A549 (cell line): Measurements from ENCODE around the gene CSTPP1. TPM values are rescaled to one million over a fixed set of nuclear protein-coding genes. Genes with fewer than 3 reads are reported as not detected.

Experiments used
- ATAC-seq, 2 experiments: fragments of 200-7000 bp in 1 of 2; fragments of >200 bp in 1 of 2; cut with Nextera tagmentation in 1 of 2; cut with Tn5 transposase in 1 of 2; 3 replicates each; pipeline versions ENCODE4 v1.8.0 to v1.9.1; 2018 to 2020; ENCODE audit warnings: mild to moderate bottlenecking in 1 of 2, moderate library complexity in 1 of 2
- CTCF ChIA-PET: fragments of 300-600 bp; sonication (Branson Sonifier 250); formaldehyde crosslinking; extraction: SDS; loops from one replicate; lab custom pipeline; 2021; ENCODE audit warnings: antibody characterized with exemption, inconsistent platforms; lab: Yijun Ruan, JAX
- POLR2A ChIA-PET: fragments of 350-600 bp; formaldehyde crosslinking; extraction: SDS; loops from one replicate; lab custom pipeline; 2021; ENCODE audit warnings: antibody characterized with exemption, inconsistent platforms; lab: Yijun Ruan, JAX
- DNase-seq, 2 experiments: peaks; one replicate each; pipeline versions ENCODE4 v3.0.0 to v3.0.0-alpha.2; 2011 to 2016; ENCODE audit warnings: low read depth in 1 of 2, low spot score in 1 of 2
- FAIRE-seq: peaks from 2 replicates; lab custom pipeline; 2011; peaks lifted over from hg19 to GRCh38; lab: Jason Lieb, UNC
- H3K27ac ChIP-seq, 2 experiments: fragments of >200 bp; sonication (Bioruptor Twin); formaldehyde crosslinking; 3 replicates each; pipeline ENCODE4 v1.5.1; 2016 to 2017
- H3K4me1 ChIP-seq: fragments of >200 bp; sonication (Bioruptor Twin); formaldehyde crosslinking; 3 replicates; pipeline ENCODE4 v1.6.1; 2016
- H3K4me2 ChIP-seq: fragments of >200 bp; sonication (Bioruptor Twin); formaldehyde crosslinking; 3 replicates; pipeline ENCODE4 v1.6.1; 2016
- H3K4me3 ChIP-seq: fragments of >200 bp; sonication (Bioruptor Twin); formaldehyde crosslinking; 3 replicates; pipeline ENCODE4 v1.5.1; 2016
- H3K9me3 ChIP-seq: fragments of >200 bp; sonication (Bioruptor Twin); formaldehyde crosslinking; 3 replicates; pipeline ENCODE4 v1.6.1; 2016
- ATOH8 ChIP-seq: fragments of 250-450 bp; sonication (Bioruptor Pico); IDR thresholded peaks from 2 replicates; pipeline ENCODE4 v1.5.0; 2020; ENCODE audit warnings: low read depth, mild to moderate bottlenecking, moderate library complexity
- BCL3 ChIP-seq: fragments of >200 bp; sonication (Bioruptor Twin); formaldehyde crosslinking; IDR thresholded peaks from 3 replicates; pipeline ENCODE4 v1.6.1; 2016
- CBX2 ChIP-seq: fragments of 200-600 bp; sonication (generic); IDR thresholded peaks from 2 replicates; pipeline ENCODE4 v1.6.1; 2016; ENCODE audit warnings: low read depth, mild to moderate bottlenecking, borderline replicate concordance
- CBX8 ChIP-seq: fragments of 200-600 bp; sonication (generic); IDR thresholded peaks from 2 replicates; pipeline ENCODE4 v1.6.1; 2016
- CEBPB ChIP-seq, 2 experiments: fragments of >200 bp in 1 of 2; sonication (Bioruptor Twin) in 1 of 2; formaldehyde crosslinking in 1 of 2; IDR thresholded peaks; 2 replicates each; pipeline ENCODE4 v1.6.1; 2012 to 2016
- CHD4 ChIP-seq: fragments of 200-600 bp; sonication (generic); IDR thresholded peaks from 2 replicates; pipeline ENCODE4 v1.6.1; 2016; ENCODE audit warnings: antibody characterized with exemption, mild to moderate bottlenecking, borderline replicate concordance
- CTCF ChIP-seq: fragments of >200 bp; sonication (Bioruptor Twin); formaldehyde crosslinking; IDR thresholded peaks from 3 replicates; pipeline ENCODE4 v1.5.1; 2016
- EHMT2 ChIP-seq: fragments of 200-600 bp; sonication (generic); IDR thresholded peaks from 2 replicates; pipeline ENCODE4 v1.6.1; 2016; ENCODE audit warnings: antibody characterized with exemption, low read depth, mild to moderate bottlenecking, moderate library complexity
- EP300 ChIP-seq, 2 experiments: fragments of >200 bp; sonication (Bioruptor Twin); formaldehyde crosslinking; IDR thresholded peaks; 2 replicates in 1 of 2; 3 replicates in 1 of 2; pipeline ENCODE4 v1.6.1; 2016 to 2017
- FOSL2 ChIP-seq, 2 experiments: fragments of 450-650 bp in 1 of 2; fragments of >200 bp in 1 of 2; sonication (Bioruptor Twin) in 1 of 2; formaldehyde crosslinking; IDR thresholded peaks; 2 replicates each; pipeline versions ENCODE4 v1.5.0 to v1.6.1; 2016 to 2020; ENCODE audit warnings: mild to moderate bottlenecking in 1 of 2, moderate library complexity in 1 of 2
- FOXS1 ChIP-seq: fragments of 250-450 bp; sonication (Bioruptor Pico); IDR thresholded peaks from 2 replicates; pipeline ENCODE4 v1.5.0; 2020; ENCODE audit warnings: mild to moderate bottlenecking, moderate library complexity
- HDAC2 ChIP-seq: fragments of 200-600 bp; sonication (generic); IDR thresholded peaks from 2 replicates; pipeline ENCODE4 v1.6.1; 2016
- HOXB13 ChIP-seq: fragments of 250-450 bp; sonication (Bioruptor Pico); IDR thresholded peaks from 2 replicates; pipeline ENCODE4 v1.5.0; 2020; ENCODE audit warnings: low read depth, mild to moderate bottlenecking, moderate library complexity
- JUN ChIP-seq, 2 experiments: fragments of >200 bp; sonication (Bioruptor Twin); formaldehyde crosslinking; IDR thresholded peaks; 2 replicates in 1 of 2; 3 replicates in 1 of 2; pipeline ENCODE4 v1.6.1; 2016 to 2017
- JUNB ChIP-seq: fragments of >200 bp; sonication (Bioruptor Twin); formaldehyde crosslinking; IDR thresholded peaks from 2 replicates; pipeline ENCODE4 v1.6.1; 2016
- KDM5A ChIP-seq: fragments of 200-600 bp; sonication (generic); IDR thresholded peaks from 2 replicates; pipeline ENCODE4 v1.6.1; 2016; ENCODE audit warnings: antibody characterized with exemption, mild to moderate bottlenecking
- MAFK ChIP-seq: fragments of 450-650 bp; IDR thresholded peaks from 2 replicates; pipeline ENCODE4 v1.6.1; 2014; ENCODE audit not compliant: partially characterized antibody
- POLR2AphosphoS2 ChIP-seq: conservative IDR thresholded peaks from 2 replicates; pipeline ENCODE4 v1.6.1; 2012; ENCODE audit warnings: low read length, improper control_type of control experiment, inconsistent platforms
- RCOR1 ChIP-seq: fragments of 150-350 bp; IDR thresholded peaks from 2 replicates; pipeline ENCODE4 v1.6.1; 2014; ENCODE audit warnings: antibody characterized with exemption, low read length, low read depth
- RFX5 ChIP-seq: fragments of 450-650 bp; IDR thresholded peaks from 2 replicates; pipeline ENCODE4 v1.7.1; 2014; ENCODE audit warnings: antibody characterized with exemption, mild to moderate bottlenecking, moderate library complexity
- RNF2 ChIP-seq: fragments of 200-600 bp; sonication (generic); IDR thresholded peaks from 2 replicates; pipeline ENCODE4 v1.6.1; 2016; ENCODE audit warnings: low read depth, mild to moderate bottlenecking, antibody characterized with exemption, moderate library complexity, borderline replicate concordance
- SREBF2 ChIP-seq: fragments of 450-650 bp; IDR thresholded peaks from 2 replicates; pipeline ENCODE4 v1.6.1; 2014; ENCODE audit warnings: mild to moderate bottlenecking, moderate library complexity
- TFCP2L1 ChIP-seq: fragments of 250-450 bp; sonication (Bioruptor Pico); IDR thresholded peaks from 2 replicates; pipeline ENCODE4 v1.5.0; 2021; ENCODE audit warnings: mild to moderate bottlenecking
- ZFP36 ChIP-seq: fragments of 450-650 bp; IDR thresholded peaks from 2 replicates; pipeline ENCODE4 v1.6.1; 2014; ENCODE audit warnings: borderline replicate concordance; ENCODE audit not compliant: partially characterized antibody
- ZSCAN20 ChIP-seq: fragments of 250-450 bp; sonication (Bioruptor Pico); IDR thresholded peaks from 2 replicates; pipeline ENCODE4 v1.8.0; 2022; ENCODE audit warnings: mild to moderate bottlenecking, moderate library complexity
- WGBS: methylation state at CpG from one replicate; pipeline ENCODE4 v1.1.6; 2017; ENCODE audit errors: missing lambda C conversion rate; 5-methylcytosine and 5-hydroxymethylcytosine counted together
- polyA plus RNA-seq, 4 experiments: library from polyadenylated mRNA; depleted of rRNA in 3 of 4; stranded (reverse); fragments of >200 nt; fragmentation: RNase III in 1 of 4; extraction: RNeasy Plus Mini Kit Qiagen cat#74134 plus additional on column Dnase treatment in 1 of 4; gene quantifications; 2 replicates in 3 of 4; 3 replicates in 1 of 4; pipeline ENCODE4 v1.2.3, GENCODE V29; 2011 to 2017
- TF ChIP-seq, protein P1 (sequence below): fragments of >200 bp; sonication (Bioruptor Twin); formaldehyde crosslinking; IDR thresholded peaks from 2 replicates; pipeline ENCODE4 v1.6.1; 2016

Gene CSTPP1
- polyA plus RNA-seq, 2 of the 4 experiments (the other 2 are of a cell fraction) = 31.5 to 34.5 TPM

- no peaks in the 10 kb centered on the region for H3K9me3 ChIP-seq
- ChIA-PET POLR2A (no interaction called here), CTCF (interaction anchor here (0.7 to 1.9 kb wide), 2 partner anchors 9 to 12 kb away, joined by 3 to 4 read pairs; no protein-coding TSS in a partner anchor)
- H3K4me3 ChIP-seq = no peak overlapping the region
- 94% methylated on average over 3 of the region's 3 CpGs for WGBS
- no peak for FAIRE-seq
- no peaks in the 10 kb centered on the region for H3K4me1 ChIP-seq
- H3K27ac ChIP-seq = no peak overlapping the region
- H3K4me2 ChIP-seq = no peak overlapping the region
- DNase-seq = no peak
- no peak for ATAC-seq
- no peak for TF ChIP-seq CEBPB (IDR thresholded peaks at IDR 0.05)
- TF ChIP-seq JUN (IDR thresholded peaks at IDR 0.05) = no peak
- no peak for TF ChIP-seq ATOH8 (CRISPR knock-in tag)
- TF ChIP-seq RNF2 = no peak
- TF ChIP-seq, protein P1, sequence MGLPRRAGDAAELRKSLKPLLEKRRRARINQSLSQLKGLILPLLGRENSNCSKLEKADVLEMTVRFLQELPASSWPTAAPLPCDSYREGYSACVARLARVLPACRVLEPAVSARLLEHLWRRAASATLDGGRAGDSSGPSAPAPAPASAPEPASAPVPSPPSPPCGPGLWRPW = no peak
- TF ChIP-seq MAFK = no peak
- no peak for TF ChIP-seq FOSL2 (IDR thresholded peaks at IDR 0.05)
- no peak for TF ChIP-seq FOSL2 (CRISPR knock-in tag; IDR thresholded peaks at IDR 0.05)
- TF ChIP-seq CBX2 = no peak
- no peak for TF ChIP-seq JUNB
- TF ChIP-seq ZSCAN20 (CRISPR knock-in tag) = no peak
- TF ChIP-seq RCOR1 = no peak
- TF ChIP-seq, all 56 proteins: peak for 0
Measured at GRCh38 chr11:47144541-47144940, 208.0 kb downstream of the CSTPP1 start.

DNA sequence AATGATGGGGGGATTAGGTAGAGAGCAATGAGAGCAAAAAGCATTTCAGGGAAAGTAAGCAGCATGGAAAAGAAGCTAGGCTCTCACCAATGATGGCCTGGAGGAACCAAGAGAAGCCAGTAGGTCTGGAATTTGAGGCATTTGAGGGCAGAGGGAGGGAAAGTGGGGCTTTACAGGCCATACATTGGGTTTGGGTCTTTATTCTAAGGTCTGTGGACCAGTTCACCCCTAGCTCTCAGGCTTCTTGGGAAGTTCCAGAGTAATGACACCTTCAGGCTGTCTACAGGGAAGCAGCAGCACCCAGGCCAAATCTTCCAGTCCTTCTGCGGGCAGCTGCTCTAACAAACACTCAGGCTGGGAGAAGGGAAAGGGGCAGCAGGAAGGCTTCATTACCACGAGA, 210.7 kb downstream of the CSTPP1 start:
- Histone ChIP-seq H3K4me3 (no peak overlapping the region), H3K9me3 (no peaks in the 10 kb centered on the region), H3K4me1 (no peaks in the 10 kb centered on the region), H3K4me2 (no peak overlapping the region), H3K27ac (no peak overlapping the region)
- WGBS = 73% methylated on average over 2 of the region's 2 CpGs
- TF ChIP-seq ZSCAN20 (CRISPR knock-in tag) (no peak), SREBF2 (no peak), TFCP2L1 (CRISPR knock-in tag) (no peak), CTCF (no peak), CBX8 (no peak), EP300 (IDR thresholded peaks at IDR 0.05) (no peak), ZFP36 (no peak), CHD4 (no peak), JUNB (no peak), EHMT2 (no peak), KDM5A (no peak), HDAC2 (no peak), BCL3 (no peak), FOXS1 (CRISPR knock-in tag) (no peak), RFX5 (no peak), POLR2AphosphoS2 (no peak), HOXB13 (no peak)
- TF ChIP-seq, protein P1 = no peak
- ChIA-PET POLR2A (no interaction called here), CTCF (interaction anchor here (0.8 to 2.6 kb wide), 7 partner anchors 14 to 321 kb away, joined by 3 to 9 read pairs (median 4); no protein-coding TSS in a partner anchor)
- no peak for DNase-seq
- FAIRE-seq = no peak
- ATAC-seq = no peak
